Putamen (tissue), 1 donor: ENCODE measurements around the gene ATP2A3.

ENCODE experiments used
- DNase-seq: peaks from one replicate; pipeline ENCODE4 v3.0.0-alpha.2; 2016; ENCODE audit warnings: low spot score

ATP2A3 gene

GRCh38 chr17:3891626-3892094 lies 72.6 kb downstream of the ATP2A3 start:
- no peak for DNase-seq

- DNase-seq, result no peak
Measured at GRCh38 chr17:3890878-3891219, 73.4 kb downstream of the ATP2A3 start.

- no peak for DNase-seq
Measured at GRCh38 chr17:3890082-3890877, 74.0 kb downstream of the ATP2A3 start.

GRCh38 chr17:3889325-3890012 lies 74.8 kb downstream of the ATP2A3 start:
- no peak for DNase-seq

- DNase-seq, result no peak
Measured at GRCh38 chr17:3888343-3889171, 75.7 kb downstream of the ATP2A3 start.

GRCh38 chr17:3887804-3888203 lies 76.4 kb downstream of the ATP2A3 start:
- DNase-seq, result no peak

GRCh38 chr17:3887394-3887793 lies 76.8 kb downstream of the ATP2A3 start:
- no peak for DNase-seq

- no peak for DNase-seq
Measured at GRCh38 chr17:3886776-3887175, 77.5 kb downstream of the ATP2A3 start.

GRCh38 chr17:3885970-3886369 lies 78.3 kb downstream of the ATP2A3 start:
- no peak for DNase-seq

- no peak for DNase-seq
Measured at GRCh38 chr17:3885271-3885670, 79.0 kb downstream of the ATP2A3 start.

- peak; percentile 58 for DNase-seq
Measured at GRCh38 chr17:3884188-3884587, 80.0 kb downstream of the ATP2A3 start.

- DNase-seq, result no peak
Measured at GRCh38 chr17:3882276-3882675, 82.0 kb downstream of the ATP2A3 start.

GRCh38 chr17:3880983-3881382 lies 83.3 kb downstream of the ATP2A3 start:
- no peak for DNase-seq

GRCh38 chr17:3879591-3880417 lies 84.4 kb downstream of the ATP2A3 start:
- no peak for DNase-seq

- no peak for DNase-seq
Measured at GRCh38 chr17:3879186-3879585, 85.1 kb downstream of the ATP2A3 start.

- no peak for DNase-seq
Measured at GRCh38 chr17:3877220-3877619, 87.0 kb downstream of the ATP2A3 start.

GRCh38 chr17:3875317-3875716 lies 88.9 kb downstream of the ATP2A3 start:
- no peak for DNase-seq
